Fibroblast of skin of scalp (primary cell): ENCODE data around the gene CUX1.
"Not testable (repeated sequence)": the region's sequence is repeated elsewhere in the genome, so short reads cannot be mapped to it uniquely, and the experiment has no call there.

Source experiments
- DNase-seq: peaks from one replicate; pipeline ENCODE4 v3.0.0-alpha.2; 2013

CUX1 gene

DNA sequence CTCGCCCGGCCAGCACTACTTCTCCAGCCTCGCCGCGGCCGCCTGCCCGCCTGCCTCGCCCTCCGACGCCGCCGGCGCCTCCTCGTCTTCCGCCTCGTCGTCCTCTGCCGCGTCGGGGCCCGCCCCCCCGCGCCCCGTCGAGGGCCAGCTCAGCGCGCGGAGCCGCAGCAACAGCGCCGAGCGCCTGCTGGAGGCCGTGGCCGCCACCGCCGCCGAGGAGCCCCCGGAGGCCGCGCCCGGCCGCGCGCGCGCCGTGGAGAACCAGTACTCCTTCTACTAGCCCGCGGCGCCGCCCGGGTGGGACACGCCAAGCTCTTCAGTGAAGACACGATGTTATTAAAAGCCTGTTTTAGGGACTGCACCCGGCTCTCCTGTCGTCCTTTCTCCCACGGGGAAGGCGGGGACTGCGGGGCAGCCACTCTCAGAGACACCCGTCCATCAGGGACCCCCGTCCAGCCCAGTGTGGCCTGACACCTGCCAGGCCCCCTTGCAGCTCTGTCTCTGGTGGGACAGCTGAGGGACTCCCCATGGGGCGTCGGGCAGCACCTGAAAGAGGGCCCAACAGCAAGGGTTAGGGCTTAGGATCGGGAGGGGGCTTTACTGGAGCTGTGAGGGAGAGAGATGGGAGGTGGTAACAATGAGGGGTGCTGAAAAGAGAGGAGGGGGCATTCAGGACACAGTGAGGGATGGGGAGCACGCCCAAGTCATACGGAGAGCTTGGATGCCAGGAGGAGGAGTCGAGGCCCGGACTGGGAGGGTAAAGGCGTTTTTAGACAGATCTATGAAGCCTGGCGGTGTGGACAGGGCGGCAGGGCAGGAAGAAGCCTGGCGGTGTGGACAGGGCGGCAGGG is 504.1 kb downstream of the CUX1 start:
- peak; percentile 22 for DNase-seq

GRCh38 chr7:102322202-102322715 is 504.8 kb downstream of the CUX1 start:
- no peak for DNase-seq

DNA sequence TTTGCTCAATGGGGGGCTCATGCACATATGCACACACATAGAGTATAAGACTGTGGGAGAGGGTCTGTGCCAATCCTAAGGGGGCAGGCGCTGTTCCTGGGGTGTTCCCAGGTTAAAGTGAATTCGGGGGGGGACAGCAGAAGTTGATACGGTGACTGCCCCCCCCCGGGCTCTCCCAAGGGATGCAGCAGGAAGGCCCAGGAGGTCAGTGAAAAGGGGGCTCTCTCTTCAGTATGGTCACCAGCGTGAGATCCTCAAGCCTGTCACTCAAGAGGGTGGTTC is 506.4 kb downstream of the CUX1 start:
- DNase-seq: no peak

- DNase-seq: not testable (repeated sequence)
Observed at GRCh38 chr7:102325106-102325505, 507.7 kb downstream of the CUX1 start.

GRCh38 chr7:102326157-102326889 is 508.9 kb downstream of the CUX1 start:
- DNase-seq: no peak

GRCh38 chr7:102327183-102327582 is 509.8 kb downstream of the CUX1 start:
- DNase-seq: not testable (repeated sequence)

DNA sequence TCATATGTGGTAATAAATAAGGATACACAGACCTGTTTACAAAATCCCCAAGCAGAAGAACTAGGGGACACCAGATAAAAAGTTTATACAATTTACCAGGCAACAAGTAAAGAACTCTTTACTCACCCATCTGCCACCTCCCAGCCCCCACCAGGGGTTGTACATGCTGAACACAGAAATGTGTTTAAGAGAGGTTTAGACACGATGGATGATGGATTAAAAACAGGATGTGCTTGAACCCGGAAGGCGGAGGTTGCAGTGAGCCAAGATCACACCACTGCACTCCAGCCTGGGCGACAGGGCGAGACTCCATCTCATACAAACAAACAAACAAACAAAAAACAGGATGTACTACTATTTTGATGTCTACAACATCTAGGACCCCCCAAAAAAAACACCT is 511.4 kb downstream of the CUX1 start:
- not testable (repeated sequence) for DNase-seq

GRCh38 chr7:102329366-102329765 is 511.9 kb downstream of the CUX1 start:
- DNase-seq: not testable (repeated sequence)

- not testable (repeated sequence) for DNase-seq
Observed at GRCh38 chr7:102330666-102331460, 513.4 kb downstream of the CUX1 start.
